SK-N-DZ (cell line): ENCODE measurements around the gene GALE.
A peak's percentile ranks its signal among the peaks of the same experiment; 100 is the strongest.
"Not testable (repeated sequence)": the region's sequence is repeated elsewhere in the genome, so short reads cannot be mapped to it uniquely, and the experiment has no call there.

Source experiments
- DNase-seq: peaks from one replicate; pipeline ENCODE4 v3.0.0-alpha.2; 2015; ENCODE audit warnings: low spot score

GALE gene

DNA sequence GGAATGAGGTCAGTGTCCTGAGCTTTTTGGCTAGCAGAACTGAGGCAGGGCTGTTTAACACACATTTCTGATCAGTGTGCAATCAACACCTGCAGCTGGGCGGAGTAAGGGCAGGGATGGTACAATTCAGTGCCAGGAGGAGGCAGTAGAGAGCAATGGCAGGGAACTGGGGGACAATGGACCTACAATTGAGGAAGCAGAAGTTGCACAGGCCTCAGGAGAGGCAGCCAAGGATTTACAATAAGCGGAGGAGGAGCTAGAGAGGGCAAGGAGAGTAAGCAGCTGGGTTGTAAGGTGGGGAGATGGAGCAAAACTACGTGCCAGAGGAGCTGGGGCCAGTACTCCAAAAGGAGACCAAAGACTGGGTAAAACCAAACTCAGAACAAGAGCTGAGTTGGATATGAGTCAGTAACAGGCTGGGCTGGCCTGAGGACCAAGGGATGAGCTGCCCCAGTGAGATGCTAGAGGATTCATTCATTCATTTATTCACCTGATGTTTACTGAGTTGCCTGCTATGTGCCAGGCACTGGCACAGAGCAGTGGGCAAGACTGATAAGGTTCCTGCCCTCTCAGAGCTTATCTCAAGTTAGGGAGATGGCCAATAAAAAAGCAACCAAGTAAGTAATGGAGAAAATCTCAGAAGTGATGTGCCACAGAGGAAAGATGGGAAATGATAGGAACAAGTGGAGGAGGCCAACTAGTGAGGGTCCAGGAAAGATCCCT, 10.4 kb upstream of the GALE start:
- no peak for DNase-seq

DNA sequence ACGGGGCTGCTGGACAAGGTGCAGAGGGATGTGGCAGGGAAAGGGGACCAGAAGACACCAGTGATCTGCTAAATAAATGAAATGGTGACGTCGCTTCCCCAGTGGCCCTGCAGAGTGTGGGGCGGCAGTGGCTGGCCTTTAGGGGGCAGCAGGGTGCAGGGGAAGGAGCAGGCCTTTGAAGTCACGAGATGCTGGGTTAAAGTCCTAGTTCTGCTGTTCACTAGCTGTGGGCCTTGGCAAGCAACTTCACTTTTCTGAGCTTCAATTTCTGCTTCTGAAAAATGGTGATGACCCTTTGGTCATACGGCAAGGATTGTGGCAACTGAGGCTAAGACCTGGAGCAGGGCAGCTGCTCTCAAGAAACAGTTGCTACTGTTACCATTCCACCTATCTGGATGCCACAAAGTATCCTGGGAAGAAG, 9.2 kb upstream of the GALE start:
- DNase-seq, result peak; percentile 70

DNA sequence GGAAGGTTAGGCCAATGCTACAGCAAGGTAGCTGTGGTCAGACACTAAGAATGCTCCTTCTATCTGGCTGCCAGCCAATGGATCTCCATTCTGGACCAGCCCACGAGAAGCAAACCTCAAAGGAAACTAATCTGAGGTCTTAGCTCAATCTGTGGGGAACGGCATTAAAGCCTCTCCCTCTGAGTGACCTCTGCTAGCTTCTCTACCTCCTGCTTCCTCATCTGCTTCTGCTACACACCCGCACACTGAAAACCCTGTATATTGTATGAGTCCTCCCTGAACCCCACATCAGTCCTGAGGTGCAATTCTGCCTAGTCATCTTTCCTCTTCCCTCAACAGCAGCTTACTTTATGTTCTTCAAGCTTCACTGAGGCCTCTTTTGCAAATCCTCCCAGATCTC, 6.9 kb upstream of the GALE start:
- DNase-seq, result no peak

DNA sequence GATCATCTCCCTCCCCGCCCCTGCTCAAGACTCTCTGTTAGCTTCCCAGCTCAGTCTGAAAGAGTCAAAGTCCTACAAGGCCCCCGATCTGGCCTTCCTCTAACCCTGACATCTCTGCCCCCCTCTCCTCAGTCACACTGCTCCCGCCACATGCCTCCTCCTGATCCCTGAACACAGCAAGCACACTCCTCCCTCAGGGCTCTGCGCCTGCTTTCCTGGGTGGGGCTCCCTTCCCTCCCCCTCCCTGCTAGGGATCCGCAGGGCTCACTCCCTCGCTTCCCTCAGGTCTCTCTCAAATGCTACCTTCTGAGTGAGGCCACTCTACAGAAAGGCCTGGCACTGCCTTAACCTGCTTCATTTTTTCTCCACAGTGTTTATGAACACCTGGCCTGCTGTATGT, 5.7 kb upstream of the GALE start:
- no peak for DNase-seq

DNA sequence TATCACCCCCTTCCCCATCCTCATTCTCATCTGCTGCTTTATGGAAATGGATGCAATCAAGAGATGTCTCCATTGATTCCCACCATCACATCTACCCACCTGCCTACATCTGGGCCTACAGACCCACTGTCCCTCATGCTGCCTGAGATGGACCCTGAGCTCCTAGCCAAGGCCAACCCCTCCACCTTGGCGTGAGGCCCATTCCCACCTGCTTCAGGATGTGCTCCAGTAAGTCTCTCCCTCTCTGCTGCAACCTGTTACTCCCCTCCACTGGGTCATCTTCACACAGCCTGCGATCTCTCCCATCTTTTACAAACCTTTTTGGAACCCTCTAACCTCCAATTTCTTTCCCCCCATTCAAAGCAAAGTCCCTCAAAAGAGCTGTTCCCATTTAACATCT, 4.5 kb upstream of the GALE start:
- no peak for DNase-seq

DNA sequence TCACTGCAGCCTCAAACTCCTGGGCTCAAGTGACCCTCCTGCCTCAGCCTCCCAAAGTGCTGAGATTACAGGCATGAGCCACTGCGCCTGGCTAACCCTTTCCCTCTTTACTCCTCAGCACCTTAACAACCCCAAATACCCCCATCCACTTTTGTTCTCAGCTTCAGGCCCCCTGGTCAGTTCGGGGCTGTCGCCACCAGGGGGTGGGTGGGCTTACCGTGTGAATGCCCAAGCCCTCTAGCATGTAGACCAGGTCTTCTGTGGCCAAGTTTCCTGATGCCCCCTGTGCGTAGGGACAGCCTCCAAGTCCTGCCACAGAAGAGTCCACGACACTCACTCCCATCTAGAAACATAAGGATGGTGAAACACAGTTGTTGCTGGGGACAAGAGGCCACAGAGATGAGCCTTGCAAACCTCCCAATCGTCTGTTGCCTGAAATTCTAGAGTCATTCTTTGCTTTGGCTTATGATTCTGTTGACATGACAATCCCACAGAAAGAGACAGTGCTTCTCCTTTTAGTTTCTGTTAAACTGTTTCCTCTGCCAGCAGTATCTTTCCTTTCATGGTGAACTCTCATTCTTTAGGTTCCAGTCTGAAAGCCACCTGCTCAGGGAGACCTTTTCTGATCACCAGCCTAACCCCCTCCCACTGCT, 3.8 kb upstream of the GALE start:
- DNase-seq, result no peak

DNA sequence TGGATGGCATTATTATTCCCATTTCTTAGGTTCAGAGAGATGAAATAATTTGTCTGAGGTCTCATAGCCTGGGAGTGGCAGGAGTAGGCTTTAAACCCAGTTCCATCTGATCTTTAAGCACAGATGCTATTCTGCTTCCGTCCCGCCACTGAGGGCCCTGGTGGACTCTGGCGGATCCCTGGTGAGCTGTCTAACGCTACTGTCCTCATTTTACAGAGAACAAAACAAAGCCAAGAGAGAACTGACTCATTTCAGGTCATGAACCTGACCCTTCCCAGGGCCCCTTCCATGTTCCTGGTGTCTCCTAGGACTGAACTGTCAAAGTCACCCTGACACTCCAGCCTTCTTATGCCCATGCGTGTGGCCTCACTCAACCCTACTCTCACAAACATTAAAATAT, 3.1 kb upstream of the GALE start:
- no peak for DNase-seq

DNA sequence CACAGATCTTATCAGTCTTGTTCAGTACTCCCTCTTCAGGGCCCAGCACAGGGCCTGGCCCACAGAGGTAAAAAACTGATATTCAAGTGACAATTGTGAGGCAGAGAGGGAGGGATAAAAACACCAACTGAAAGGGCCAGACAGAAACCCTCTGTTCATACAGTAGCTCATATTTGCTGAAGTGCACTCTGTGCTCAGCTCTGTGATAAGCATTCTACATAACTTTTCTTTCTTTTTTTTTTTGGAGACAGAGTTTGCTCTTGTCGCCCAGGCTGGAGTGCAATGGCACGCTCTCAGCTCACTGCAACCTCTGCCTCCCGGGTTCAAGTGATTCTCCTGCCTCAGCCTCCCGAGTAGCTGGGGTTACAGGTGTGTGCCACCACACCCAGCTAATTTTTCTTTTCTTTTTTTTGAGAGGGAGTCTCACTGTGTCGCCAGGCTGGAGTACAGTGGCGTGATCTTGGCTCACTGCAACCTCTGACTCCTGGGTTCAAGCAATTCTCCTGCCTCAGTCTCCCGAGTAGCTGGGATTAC, 2.3 kb upstream of the GALE start:
- not testable (repeated sequence) for DNase-seq

DNA sequence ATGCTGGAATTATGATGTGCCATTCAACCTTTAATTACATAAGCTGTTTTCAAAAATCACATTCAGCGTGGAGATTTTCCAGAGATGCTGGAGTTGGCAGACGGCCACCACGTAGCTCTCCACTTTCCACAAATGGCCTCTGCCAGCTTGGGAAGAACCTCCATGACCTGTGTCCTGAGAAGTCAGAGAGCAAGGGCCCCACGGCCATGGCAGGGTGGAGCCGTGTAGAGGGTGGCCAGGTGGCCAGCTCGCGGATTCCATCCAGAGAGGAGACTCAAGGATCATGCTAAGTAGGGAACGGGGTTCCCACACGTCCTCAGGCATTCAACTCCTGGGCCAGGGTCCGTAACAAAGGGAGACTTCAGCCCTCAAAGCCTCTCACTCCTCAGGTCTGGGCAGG, 1.3 kb upstream of the GALE start:
- no peak for DNase-seq

DNA sequence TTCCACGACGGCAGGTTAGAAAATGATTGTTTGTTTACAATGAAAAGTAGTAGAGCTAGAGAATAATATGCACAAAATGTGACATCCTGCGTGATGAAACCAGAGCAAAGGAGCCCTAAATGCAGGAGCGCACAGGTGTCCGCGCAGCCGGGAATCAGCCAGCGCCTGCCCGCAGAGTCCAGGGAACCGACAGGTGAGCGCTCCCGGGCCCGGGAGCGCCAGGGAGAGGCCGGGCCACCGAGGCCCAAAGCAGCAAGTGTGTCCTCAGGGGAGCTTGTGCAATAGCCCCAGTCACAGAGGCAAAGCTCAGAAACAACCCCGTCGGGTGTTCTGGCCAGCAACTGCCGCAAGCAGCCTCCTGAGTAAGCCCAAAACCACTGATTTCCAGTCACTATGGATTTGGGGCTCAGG, 789 bp upstream of the GALE start:
- DNase-seq, result no peak

DNA sequence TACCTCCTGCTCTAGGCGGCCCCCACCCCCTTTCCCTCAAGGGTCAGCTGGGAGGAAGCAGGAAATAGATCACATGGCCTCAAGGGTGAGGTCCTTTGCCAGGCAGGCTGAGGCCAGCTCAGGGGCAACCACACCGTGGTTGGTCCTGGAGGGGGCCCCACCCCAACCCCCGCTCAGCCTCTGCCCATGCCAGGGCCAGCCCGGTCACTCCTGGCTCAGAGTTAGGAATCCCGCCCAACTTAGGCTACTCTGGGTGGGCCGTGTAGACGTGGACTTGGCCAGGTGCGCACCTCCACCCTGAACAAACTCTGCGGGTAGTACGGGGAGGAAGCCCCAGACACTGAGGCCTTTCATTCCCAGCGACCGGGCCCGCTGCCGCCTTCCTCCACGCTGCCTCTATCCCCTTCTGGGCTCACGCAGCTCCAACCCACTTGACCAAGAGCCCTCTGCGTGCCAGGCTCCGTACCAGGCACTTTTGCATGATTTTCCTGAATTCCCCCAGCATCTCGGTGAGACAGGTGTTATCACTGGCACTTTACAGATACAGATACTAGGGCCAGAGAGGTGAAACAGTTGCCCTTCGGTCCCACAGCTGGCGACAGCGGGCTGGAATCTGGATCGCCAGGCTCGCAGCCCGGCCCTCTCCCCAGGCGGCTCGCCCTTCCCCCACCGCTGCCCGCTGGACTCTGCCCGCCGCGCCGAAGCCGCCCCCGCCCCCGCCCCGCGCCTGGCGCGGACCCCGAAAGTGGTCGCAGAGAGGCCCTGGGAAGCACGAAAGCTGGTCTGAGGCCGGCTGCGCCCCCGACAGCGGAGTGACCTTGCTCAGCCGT, 769 bp downstream of the GALE start:
- no peak for DNase-seq

DNA sequence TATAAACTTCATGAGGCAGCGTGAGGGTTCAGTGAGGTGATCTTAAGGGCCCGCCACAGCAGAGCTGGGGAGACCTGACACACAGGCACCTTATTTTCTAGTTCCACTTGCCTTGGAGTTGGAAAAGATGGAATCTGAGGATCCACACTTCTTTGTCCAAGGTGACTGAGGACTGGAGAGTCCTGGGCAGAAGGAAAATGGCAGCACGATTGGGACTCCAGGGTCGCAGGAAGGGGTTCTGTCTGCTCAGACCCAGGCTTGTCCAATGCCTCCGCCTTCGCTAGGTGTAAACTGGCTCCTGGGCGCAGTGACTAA, 1.3 kb downstream of the GALE start:
- DNase-seq, result no peak

DNA sequence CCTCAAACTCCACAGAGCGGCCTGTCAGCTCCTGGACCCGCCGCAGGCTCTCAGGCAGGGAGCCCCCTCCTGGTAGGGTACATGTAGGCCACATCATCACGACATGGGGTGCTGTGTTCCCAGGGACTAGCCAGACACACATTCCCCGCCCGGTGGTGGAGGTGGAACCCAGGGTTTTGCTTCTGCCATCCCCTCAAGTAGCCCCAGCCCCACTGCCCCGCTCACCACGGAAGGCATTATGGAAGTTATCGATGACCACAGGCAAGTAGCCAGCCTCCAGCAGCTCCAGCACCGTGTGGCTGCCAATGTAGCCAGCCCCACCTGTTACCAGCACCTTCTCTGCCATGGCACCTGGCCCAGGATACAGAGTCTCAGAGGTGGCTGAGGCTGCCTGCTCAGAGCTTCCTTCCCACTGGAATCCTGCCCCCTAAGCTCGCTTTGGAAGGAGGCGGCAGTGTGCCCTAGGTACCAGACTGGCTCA, 1.9 kb downstream of the GALE start:
- DNase-seq, result no peak

DNA sequence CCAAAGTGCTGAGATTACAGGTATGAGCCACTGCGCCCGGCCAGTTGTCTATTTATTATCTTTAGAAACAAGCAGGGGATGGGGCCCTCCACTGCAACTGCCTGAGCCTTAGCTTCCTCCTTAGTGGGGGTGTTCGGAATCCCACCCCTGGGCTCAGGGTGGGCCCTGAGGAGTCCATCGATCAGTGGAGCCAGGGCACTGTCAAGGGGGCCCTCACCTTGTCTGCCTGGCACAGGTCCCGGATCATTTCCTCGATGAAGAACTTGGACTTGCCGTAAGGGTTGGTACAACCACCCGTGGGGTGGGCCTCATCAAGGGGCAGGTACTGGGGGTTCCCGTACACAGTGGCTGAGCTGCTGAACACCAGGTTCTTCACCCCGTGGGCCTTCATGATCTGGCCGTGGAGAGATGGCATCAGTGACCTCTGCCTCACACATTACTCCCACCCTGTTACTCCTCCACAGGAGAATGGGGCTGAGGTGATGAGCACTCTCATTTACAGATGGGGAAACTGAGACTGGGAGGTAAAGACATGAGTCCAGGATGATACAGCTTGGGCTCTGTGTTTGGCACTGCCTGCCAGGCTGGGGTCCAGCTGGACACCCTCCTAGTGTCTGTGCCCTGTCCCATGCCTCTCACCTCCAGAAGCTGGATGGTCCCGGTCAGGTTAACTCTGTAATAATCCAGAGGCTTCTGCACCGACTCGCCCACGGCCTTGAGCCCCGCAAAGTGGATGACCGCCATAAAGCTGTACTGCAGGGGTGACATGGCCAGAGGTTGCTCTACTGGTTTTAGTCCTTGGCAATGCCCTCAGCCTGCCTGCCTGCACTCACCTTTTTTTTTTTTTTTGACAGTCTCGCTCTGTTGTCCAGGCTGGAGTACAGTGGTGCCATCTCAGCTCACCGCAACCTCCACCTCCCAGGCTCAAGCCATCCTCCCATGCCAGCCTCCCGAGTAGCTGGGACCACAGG, 2.8 kb downstream of the GALE start:
- DNase-seq, result no peak

DNA sequence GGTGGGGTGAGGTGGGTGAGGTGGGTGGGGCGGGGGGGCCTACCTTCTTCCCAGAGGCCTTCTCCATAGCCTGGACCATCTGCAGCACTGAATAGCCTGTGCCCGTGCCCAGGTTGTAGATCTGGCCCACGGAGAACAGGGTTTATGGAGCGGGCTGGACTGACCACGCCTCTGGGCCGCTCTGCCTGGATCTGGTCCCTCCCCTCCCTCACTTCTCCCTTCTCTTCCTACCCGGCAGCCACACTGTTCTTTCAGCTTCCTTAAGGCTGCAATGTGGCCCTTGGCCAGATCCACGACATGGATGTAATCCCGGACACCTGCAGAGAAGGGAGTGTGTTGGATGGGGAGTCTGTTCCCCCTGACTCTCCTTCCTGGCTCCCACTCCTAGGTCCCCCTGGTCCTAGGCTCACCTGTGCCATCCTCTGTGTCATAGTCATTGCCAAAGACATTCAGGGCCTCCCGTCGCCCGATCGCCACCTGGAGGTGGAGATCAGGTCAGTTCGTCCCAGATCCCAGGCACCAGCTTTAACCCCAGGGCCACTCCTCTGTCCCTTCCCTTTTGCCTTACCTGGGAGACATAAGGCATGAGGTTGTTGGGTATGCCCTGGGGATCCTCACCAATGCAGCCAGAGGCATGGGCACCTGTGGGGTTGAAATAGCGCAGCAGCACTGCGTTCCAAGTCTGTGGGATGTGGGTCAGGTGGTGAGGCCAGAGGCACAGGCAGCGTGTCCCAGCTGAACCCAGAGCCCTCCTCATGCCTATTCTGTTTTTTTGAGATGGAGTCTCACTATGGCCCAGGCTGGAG, 3.9 kb downstream of the GALE start:
- no peak for DNase-seq

DNA sequence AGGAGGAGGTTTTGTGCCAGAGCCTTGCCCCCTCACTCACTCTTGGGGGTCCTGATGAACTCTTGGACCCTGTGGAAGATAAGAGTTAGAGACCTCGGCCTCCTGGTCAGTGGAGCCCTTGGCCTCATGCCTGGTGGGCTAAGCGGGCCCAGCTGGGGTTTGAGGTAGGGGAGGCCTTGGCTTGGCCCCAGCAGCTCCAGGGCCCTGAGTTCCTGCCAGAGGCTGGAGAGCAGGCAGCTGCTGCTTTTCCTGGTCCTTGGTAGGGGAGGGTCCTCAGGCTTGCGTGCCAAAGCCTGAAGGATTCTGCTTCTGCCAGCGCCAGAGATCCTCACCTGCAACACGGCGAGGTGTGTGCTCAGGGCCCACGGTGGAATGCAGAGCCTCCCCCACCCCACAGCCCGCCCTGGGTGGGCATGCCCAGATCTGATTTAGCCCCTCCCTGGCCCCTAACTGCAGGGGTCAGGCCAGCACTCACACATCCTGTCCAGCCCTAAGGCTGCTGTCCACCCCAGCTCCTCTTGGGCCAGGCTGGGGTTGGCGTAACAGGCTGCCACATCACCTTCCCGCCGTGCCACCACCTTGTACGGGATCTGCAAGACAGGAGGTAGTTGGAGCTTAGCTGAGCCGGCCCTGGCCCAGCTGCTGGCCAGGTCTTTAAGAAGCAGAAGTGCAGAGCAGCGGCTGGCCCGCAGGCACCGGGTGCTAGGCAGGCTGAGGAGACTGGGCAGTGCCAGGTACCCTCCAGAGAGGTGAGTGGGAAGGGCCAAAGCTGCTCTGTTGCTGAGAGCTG, 4.7 kb downstream of the GALE start:
- no peak for DNase-seq

DNA sequence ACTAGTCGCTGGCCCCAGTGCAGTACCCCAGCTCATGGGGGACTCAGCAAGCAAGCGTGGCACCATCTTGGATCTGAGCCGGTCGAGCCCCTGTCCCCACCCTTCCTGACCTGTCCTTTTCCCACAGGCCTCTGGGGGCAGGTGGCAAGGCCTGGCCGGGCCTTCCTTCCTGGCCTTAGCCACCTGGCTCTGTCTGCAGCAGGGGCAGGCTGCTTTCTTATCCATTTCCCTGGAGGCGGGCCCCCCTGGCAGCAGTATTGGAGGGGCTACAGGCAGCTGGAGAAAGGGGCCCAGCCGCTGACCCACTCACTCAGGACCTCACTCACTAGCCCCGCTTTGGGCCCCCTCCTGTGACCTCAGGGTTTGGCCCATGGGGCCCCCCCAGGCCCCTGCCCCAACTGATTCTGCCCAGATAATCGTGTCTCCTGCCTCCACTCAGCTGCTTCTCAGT, 5.8 kb downstream of the GALE start:
- not testable (repeated sequence) for DNase-seq

DNA sequence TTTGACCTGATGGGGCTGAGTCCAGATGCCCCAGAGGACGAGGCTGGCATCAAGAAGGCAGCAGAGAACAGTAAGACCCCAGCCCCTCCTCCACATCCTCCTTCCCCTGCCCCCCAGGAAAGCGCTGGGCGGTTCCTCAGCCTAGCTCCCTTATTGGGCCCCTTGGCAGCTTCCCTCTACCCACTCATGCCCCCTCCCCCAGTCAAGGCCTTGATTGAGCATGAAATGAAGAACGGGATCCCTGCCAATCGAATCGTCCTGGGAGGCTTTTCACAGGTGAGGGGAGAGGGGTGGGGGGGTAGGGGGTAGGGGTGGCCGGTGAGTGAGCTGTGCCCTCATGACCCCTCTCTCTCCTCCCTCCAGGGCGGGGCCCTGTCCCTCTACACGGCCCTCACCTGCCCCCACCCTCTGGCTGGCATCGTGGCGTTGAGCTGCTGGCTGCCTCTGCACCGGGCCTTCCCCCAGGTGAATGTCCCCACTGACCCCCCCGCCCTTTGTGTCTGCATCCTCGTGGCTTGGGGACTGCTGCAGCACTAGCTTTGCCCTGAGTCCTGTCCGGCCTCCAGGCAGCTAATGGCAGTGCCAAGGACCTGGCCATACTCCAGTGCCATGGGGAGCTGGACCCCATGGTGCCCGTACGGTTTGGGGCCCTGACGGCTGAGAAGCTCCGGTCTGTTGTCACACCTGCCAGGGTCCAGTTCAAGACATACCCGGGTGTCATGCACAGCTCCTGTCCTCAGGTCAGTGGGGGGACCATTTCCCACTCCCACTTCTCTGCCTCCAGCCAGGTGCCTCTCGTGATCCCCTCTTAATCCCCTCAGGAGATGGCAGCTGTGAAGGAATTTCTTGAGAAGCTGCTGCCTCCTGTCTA, 6.5 kb downstream of the GALE start:
- no peak for DNase-seq
